Pancreas (tissue), 10 donors: ENCODE results near the gene PARP1. TPM values are rescaled to one million over a fixed set of nuclear protein-coding genes. Genes with fewer than 3 reads are reported as not detected.
A peak's percentile ranks its signal among the peaks of the same experiment; 100 is the strongest.

Source experiments
- ATAC-seq, 4 donors: fragments of 200-7000 bp; cut with Tn5 transposase; one replicate each; pipeline versions ENCODE4 v1.8.0 to v1.9.1; 2020; ENCODE audit warnings: mild to moderate bottlenecking in 4 of 4, moderate library complexity in 4 of 4
- DNase-seq, 6 donors: peaks; one replicate each; pipeline ENCODE4 v3.0.0-alpha.2; 2020
- FAIRE-seq: peaks from 2 replicates; lab custom pipeline; 2012; peaks lifted over from hg19 to GRCh38; lab: Jason Lieb, UNC
- H3K27ac ChIP-seq, 4 donors: fragments of 200-600 bp; sonication (generic); 1 replicate in 3 of 4; 2 replicates in 1 of 4; pipeline versions ENCODE4 v1.5.0 to v1.8.0; 2020
- H3K27me3 ChIP-seq, 4 donors: fragments of 200-600 bp; one replicate each; pipeline ENCODE4 v1.8.0; 2021
- H3K36me3 ChIP-seq, 3 donors: fragments of 200-600 bp; sonication (generic) in 1 of 3; one replicate each; pipeline versions ENCODE4 v1.5.0 to v1.8.0; 2020 to 2021
- H3K4me1 ChIP-seq, 3 donors: fragments of 200-600 bp; one replicate each; pipeline ENCODE4 v1.8.0; 2021
- H3K4me3 ChIP-seq, 4 donors: fragments of 200-600 bp; sonication (generic) in 2 of 4; one replicate each; pipeline versions ENCODE4 v1.5.0 to v1.8.0; 2020 to 2021
- H3K9me3 ChIP-seq, 4 donors: fragments of 200-600 bp; one replicate each; pipeline ENCODE4 v1.8.0; 2021
- CTCF ChIP-seq, 4 donors: fragments of 200-600 bp; sonication (generic) in 3 of 4; IDR thresholded peaks; one replicate each; pipeline versions ENCODE4 v1.5.0 to v1.8.0; 2021; ENCODE audit warnings: antibody characterized with exemption in 4 of 4
- WGBS, 2 donors: extraction: QIAGEN DNeasy Blood & Tissue Kit; methylation state at CpG; one replicate each; pipeline ENCODE4 v1.1.7; 2013; 5-methylcytosine and 5-hydroxymethylcytosine counted together
- intact Hi-C, 3 donors: fragments of 100-400 bp; cut with DNase I; formaldehyde crosslinking; loops; one replicate each; pipeline versions ENCODE4 v1.11.1 to v1.14.2; 2022
- polyA plus RNA-seq, 2 donors: library from polyadenylated mRNA; stranded (reverse); fragments of 200-250 nt; gene quantifications; one replicate each; pipeline ENCODE4 v1.2.3, GENCODE V29; 2013
- total RNA-seq, 6 donors: library from RNA; stranded (reverse); fragmentation: NEBNext Ultra II Directional in 4 of 6; extraction: Animal tissue kit (Norgen Biotek cat#: 25700) in 4 of 6; gene quantifications; one replicate each; pipeline versions ENCODE4 v1.2.1 to v1.2.4, GENCODE V29; 2021 to 2023
- donor health status: healthy with polysubstance abuse.
- donor health status: DM: no; HTN: no; CAD: no; lungs with moderate emphysema.
- donor health status: DM: no; HTN: no; CAD: no.
- donor health status: control.
- donor health status: control.
- donor health status: Bipolar disorder and iron deficiency.
- donor health status: DM: yes; HTN: yes; CAD: no.
- donor health status: DM: no; HTN: no; CAD: no.
- donor health status: DM: no; HTN: no; CAD: no.
- donor health status: DM: yes; HTN: yes; CAD: no.

Gene PARP1
- total RNA-seq (10 to 100 TPM; 40.7 to 69.4 (median 52.5) TPM), polyA plus RNA-seq (10 to 100 TPM; 16.8 to 23.8 TPM)

- ATAC-seq (peak; percentile 83 to 91 (median 90)), FAIRE-seq (no peak), DNase-seq (peak; percentile 90 to 94 (median 92))
- no peaks in the 10 kb centered on the region for H3K36me3 ChIP-seq
- intact Hi-C loops: no loop called here
- WGBS, 2 donors: 0 to 1% methylated on average over 72 to 90 of the region's 90 CpGs
- peak within 1 kb of the TSS; percentile 69 to 88 (median 84) for H3K4me3 ChIP-seq
- peak within 1 kb of the TSS; percentile 54 to 84 (median 73) for H3K27ac ChIP-seq
- peak; percentile 76 to 80 (median 78) for TF ChIP-seq CTCF (IDR thresholded peaks at IDR 0.05)
- H3K4me1 ChIP-seq: peaks cover 24 to 35% (median 30%) of the 10 kb centered on the region in 3 donors
- no peaks in the 10 kb centered on the region for H3K9me3 ChIP-seq
- H3K27me3 ChIP-seq: no peaks in the 10 kb centered on the region
Measured at GRCh38 chr1:226407497-226408284, at the start of gene PARP1. Gene PARP1 (minus strand): TSS chr1:226408093. CDS start chr1:226407929, 164 bp downstream.

DNA sequence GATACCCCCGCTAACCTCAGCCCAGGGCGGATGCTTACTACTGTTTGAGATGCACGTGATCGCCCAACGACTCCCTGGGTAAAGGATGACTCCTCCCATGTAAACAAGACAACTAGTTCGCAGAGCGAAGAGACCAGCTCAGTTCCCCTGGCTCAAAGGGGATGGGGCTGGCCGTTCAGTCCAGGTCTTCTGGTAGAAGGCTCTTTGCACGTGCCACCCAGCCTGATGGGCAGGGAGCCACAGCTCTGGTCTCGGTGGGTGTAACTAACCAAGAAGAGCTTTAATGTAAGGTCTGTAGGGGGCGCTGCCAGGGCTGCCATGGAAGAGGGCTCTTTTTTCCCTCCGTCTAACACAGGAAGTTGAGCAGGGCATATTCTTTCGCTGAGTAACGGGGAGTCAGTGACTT, 49.4 kb upstream of the PARP1 start:
- no peak for DNase-seq
- no peak overlapping the region for H3K27ac ChIP-seq
- no peak for FAIRE-seq
- H3K9me3 ChIP-seq: no peaks in the 10 kb centered on the region
- WGBS, 2 donors: 52 to 54% methylated on average over 14 of the region's 14 CpGs
- no peaks in the 10 kb centered on the region for H3K27me3 ChIP-seq
- intact Hi-C loops: no loop called here
- no peaks in the 10 kb centered on the region for H3K4me1 ChIP-seq
- H3K4me3 ChIP-seq: no peak overlapping the region
- H3K36me3 ChIP-seq: no peaks in the 10 kb centered on the region
- no peak for TF ChIP-seq CTCF (IDR thresholded peaks at IDR 0.05)
- no peak for ATAC-seq

- no peak overlapping the region for H3K4me3 ChIP-seq
- WGBS, 2 donors: 92% methylated on average over 10 of the region's 10 CpGs
- H3K36me3 ChIP-seq: no peaks in the 10 kb centered on the region
- H3K27me3 ChIP-seq: no peaks in the 10 kb centered on the region
- no peak for DNase-seq
- H3K9me3 ChIP-seq: no peaks in the 10 kb centered on the region
- TF ChIP-seq CTCF (IDR thresholded peaks at IDR 0.05): no peak
- intact Hi-C loops: no loop called here
- no peak for FAIRE-seq
- no peaks in the 10 kb centered on the region for H3K4me1 ChIP-seq
- H3K27ac ChIP-seq: no peak overlapping the region
- ATAC-seq: no peak
Measured at GRCh38 chr1:226455843-226456242, 48.0 kb upstream of the PARP1 start.

GRCh38 chr1:226454349-226454748, 46.5 kb upstream of the PARP1 start:
- no peak for DNase-seq
- Histone ChIP-seq H3K4me3 (no peak overlapping the region), H3K36me3 (no peaks in the 10 kb centered on the region), H3K27me3 (no peaks in the 10 kb centered on the region), H3K4me1 (no peaks in the 10 kb centered on the region), H3K27ac (no peak overlapping the region), H3K9me3 (no peaks in the 10 kb centered on the region)
- no peak for FAIRE-seq
- 66 to 68% methylated on average over 2 of the region's 2 CpGs for WGBS, 2 donors
- no peak for ATAC-seq
- TF ChIP-seq CTCF (IDR thresholded peaks at IDR 0.05): no peak
- intact Hi-C loops: no loop called here
